8988T (cell line): ENCODE data around the gene LDB2.
"Not testable (repeated sequence)": the region's sequence is repeated elsewhere in the genome, so short reads cannot be mapped to it uniquely, and the experiment has no call there.

ENCODE experiments used
- DNase-seq: peaks from one replicate; pipeline ENCODE4 v3.0.0; 2011

Gene LDB2

GRCh38 chr4:16588651-16589050 is 309.8 kb downstream of the LDB2 start:
- no peak for DNase-seq

GRCh38 chr4:16588149-16588548 is 310.3 kb downstream of the LDB2 start:
- DNase-seq = no peak

- no peak for DNase-seq
These were observed 313.4 kb downstream of the LDB2 start for GRCh38 chr4:16585053-16585452.

- no peak for DNase-seq
These were observed 314.7 kb downstream of the LDB2 start for GRCh38 chr4:16583764-16584163.

- DNase-seq = no peak
These were observed 315.9 kb downstream of the LDB2 start for GRCh38 chr4:16582526-16582925.

GRCh38 chr4:16582036-16582435 is 316.4 kb downstream of the LDB2 start:
- no peak for DNase-seq

GRCh38 chr4:16581117-16581516 is 317.3 kb downstream of the LDB2 start:
- DNase-seq = no peak

GRCh38 chr4:16580514-16580913 is 317.9 kb downstream of the LDB2 start:
- DNase-seq = no peak

- no peak for DNase-seq
These were observed 318.6 kb downstream of the LDB2 start for GRCh38 chr4:16579866-16580265.

GRCh38 chr4:16577177-16577576 is 321.3 kb downstream of the LDB2 start:
- no peak for DNase-seq

GRCh38 chr4:16574981-16575380 is 323.5 kb downstream of the LDB2 start:
- DNase-seq = no peak

- no peak for DNase-seq
These were observed 324.7 kb downstream of the LDB2 start for GRCh38 chr4:16573739-16574138.

GRCh38 chr4:16573206-16573605 is 325.2 kb downstream of the LDB2 start:
- DNase-seq = no peak

GRCh38 chr4:16572631-16573030 is 325.8 kb downstream of the LDB2 start:
- DNase-seq = no peak

- no peak for DNase-seq
These were observed 326.3 kb downstream of the LDB2 start for GRCh38 chr4:16572161-16572560.

- no peak for DNase-seq
These were observed 328.7 kb downstream of the LDB2 start for GRCh38 chr4:16569790-16570189.

- not testable (repeated sequence) for DNase-seq
These were observed 341.1 kb downstream of the LDB2 start for GRCh38 chr4:16557316-16557715.

- no peak for DNase-seq
These were observed 343.3 kb downstream of the LDB2 start for GRCh38 chr4:16555156-16555555.

GRCh38 chr4:16550531-16550930 is 347.9 kb downstream of the LDB2 start:
- no peak for DNase-seq

GRCh38 chr4:16545656-16546055 is 352.8 kb downstream of the LDB2 start:
- no peak for DNase-seq

- no peak for DNase-seq
These were observed 353.6 kb downstream of the LDB2 start for GRCh38 chr4:16544869-16545268.

GRCh38 chr4:16544251-16544721 is 354.2 kb downstream of the LDB2 start:
- DNase-seq = no peak

- no peak for DNase-seq
These were observed 360.5 kb downstream of the LDB2 start for GRCh38 chr4:16537926-16538325.

GRCh38 chr4:16532240-16532970 is 366.0 kb downstream of the LDB2 start:
- no peak for DNase-seq
